H1 (cell line): ENCODE results near the gene PSMB3. TPM values are rescaled to one million over a fixed set of nuclear protein-coding genes. Genes with fewer than 3 reads are reported as not detected.

Source experiments
- CTCF ChIA-PET: fragments of 300-600 bp; sonication (Branson Sonifier 250); formaldehyde crosslinking; loops from one replicate; lab custom pipeline; 2021; ENCODE audit not compliant: partially characterized antibody; lab: Charles Lee
- POLR2A ChIA-PET: fragments of 300-600 bp; sonication (Branson Sonifier 250); formaldehyde crosslinking; loops from one replicate; lab custom pipeline; 2021; ENCODE audit warnings: inconsistent platforms; ENCODE audit not compliant: partially characterized antibody; lab: Charles Lee
- DNase-seq, 2 experiments: peaks; one replicate each; pipeline versions ENCODE4 v3.0.0 to v3.0.0-alpha.2; 2010 to 2022; ENCODE audit warnings: low spot score in 2 of 2, low read depth in 1 of 2, mixed read lengths in 1 of 2
- FAIRE-seq: peaks from 2 replicates; lab custom pipeline; 2011; peaks lifted over from hg19 to GRCh38; lab: Jason Lieb, UNC
- H2AFZ ChIP-seq: 2 replicates; pipeline ENCODE4 v1.8.1; 2012; ENCODE audit warnings: low read length, inconsistent platforms
- H2AK5ac ChIP-seq: 2 replicates; pipeline ENCODE4 v1.6.1; 2013; ENCODE audit warnings: low read depth, low read length
- H2BK120ac ChIP-seq: replicated peaks from 2 replicates; pipeline ENCODE3; 2013; ENCODE audit warnings: low read depth, low read length, inconsistent platforms
- H2BK12ac ChIP-seq: 2 replicates; pipeline ENCODE4 v1.6.1; 2013; ENCODE audit warnings: low read depth, low read length
- H2BK15ac ChIP-seq: 2 replicates; pipeline ENCODE4 v1.6.1; 2013; ENCODE audit warnings: low read length
- H2BK20ac ChIP-seq: 2 replicates; pipeline ENCODE4 v1.6.1; 2013; ENCODE audit warnings: low read length
- H2BK5ac ChIP-seq: 2 replicates; pipeline ENCODE4 v1.6.1; 2013; ENCODE audit warnings: low read depth, low read length
- H3K14ac ChIP-seq: 2 replicates; pipeline ENCODE4 v1.6.1; 2013; ENCODE audit warnings: inconsistent platforms; ENCODE audit not compliant: insufficient read length
- H3K18ac ChIP-seq: 2 replicates; pipeline ENCODE4 v1.6.1; 2013; ENCODE audit warnings: low read length; ENCODE audit errors: extremely low read depth
- H3K23ac ChIP-seq: 2 replicates; pipeline ENCODE4 v1.6.1; 2013; ENCODE audit warnings: inconsistent platforms; ENCODE audit not compliant: insufficient read length
- H3K23me2 ChIP-seq: 2 replicates; pipeline ENCODE4 v1.6.1; 2013; ENCODE audit warnings: low read depth, low read length
- H3K27ac ChIP-seq: 2 replicates; pipeline ENCODE4 v1.6.1; 2011; ENCODE audit warnings: low read depth, low read length, inconsistent platforms
- H3K27me3 ChIP-seq, 4 experiments: replicated peaks in 1 of 4; 1 replicate in 1 of 4; 2 replicates in 3 of 4; pipeline versions ENCODE4 v1.6.1 to v1.8.1; 2011 to 2013; ENCODE audit warnings: low read length in 3 of 4, mild to moderate bottlenecking in 3 of 4, inconsistent platforms in 2 of 4, mixed read lengths in 2 of 4, moderate library complexity in 1 of 4; ENCODE audit not compliant: control insufficient read depth in 3 of 4, insufficient read depth in 3 of 4; ENCODE audit errors: extremely low read depth in 1 of 4
- H3K36me3 ChIP-seq, 4 experiments: 2 replicates each; pipeline versions ENCODE4 v1.6.1 to v1.8.1; 2011 to 2013; ENCODE audit warnings: mild to moderate bottlenecking in 4 of 4, low read length in 3 of 4, moderate library complexity in 2 of 4, control low read depth in 1 of 4, inconsistent platforms in 1 of 4; ENCODE audit not compliant: insufficient read depth in 4 of 4, control insufficient read depth in 2 of 4
- H3K4ac ChIP-seq: replicated peaks from 2 replicates; pipeline ENCODE3; 2013; ENCODE audit warnings: low read length, low read depth, mixed read lengths, inconsistent platforms; ENCODE audit not compliant: insufficient read length
- H3K4me1 ChIP-seq, 4 experiments: replicated peaks in 1 of 4; 1 replicate in 1 of 4; 2 replicates in 3 of 4; pipeline versions ENCODE4 v1.6.1 to v1.8.1; 2011 to 2013; ENCODE audit warnings: low read length in 3 of 4, inconsistent platforms in 2 of 4, mixed read lengths in 1 of 4; ENCODE audit not compliant: insufficient read depth in 4 of 4, control insufficient read depth in 3 of 4
- H3K4me2 ChIP-seq, 2 experiments: 2 replicates each; pipeline versions ENCODE4 v1.6.1 to v1.8.1; 2011 to 2013; ENCODE audit warnings: low read depth in 2 of 2, low read length in 2 of 2, control low read depth in 1 of 2, inconsistent platforms in 1 of 2, mild to moderate bottlenecking in 1 of 2; ENCODE audit not compliant: insufficient read depth in 1 of 2
- H3K4me3 ChIP-seq, 4 experiments: fragments of 200-600, 300-600 bp in 1 of 4; sonication (generic), shearing (Covaris generic), sonication (Bioruptor Twin) in 1 of 4; 2 replicates each; pipeline versions ENCODE4 v1.5.1 to v1.8.1; 2011 to 2016; ENCODE audit warnings: low read length in 4 of 4, low read depth in 3 of 4, control low read depth in 2 of 4, inconsistent platforms in 2 of 4, mild to moderate bottlenecking in 2 of 4, mixed read lengths in 1 of 4, moderate library complexity in 1 of 4; ENCODE audit not compliant: insufficient read depth in 2 of 4; ENCODE audit errors: extremely low read depth in 1 of 4
- H3K56ac ChIP-seq: replicated peaks from 2 replicates; pipeline ENCODE3; 2013; ENCODE audit warnings: low read depth, mild to moderate bottlenecking, mixed read lengths, low read length, inconsistent platforms; ENCODE audit not compliant: insufficient read length
- H3K79me1 ChIP-seq: 2 replicates; pipeline ENCODE4 v1.6.1; 2013; ENCODE audit warnings: low read depth, low read length, control low read depth
- H3K79me2 ChIP-seq, 2 experiments: 2 replicates each; pipeline versions ENCODE4 v1.6.1 to v1.8.1; 2012 to 2013; ENCODE audit warnings: low read length in 2 of 2, mild to moderate bottlenecking in 2 of 2, inconsistent platforms in 1 of 2; ENCODE audit not compliant: insufficient read depth in 2 of 2, control insufficient read depth in 1 of 2
- H3K9ac ChIP-seq, 4 experiments: replicated peaks in 1 of 4; 1 replicate in 1 of 4; 2 replicates in 3 of 4; pipeline versions ENCODE4 v1.6.1 to v1.8.1; 2011 to 2013; ENCODE audit warnings: low read depth in 3 of 4, low read length in 3 of 4, control low read depth in 2 of 4, mild to moderate bottlenecking in 2 of 4, moderate library complexity in 2 of 4, inconsistent platforms in 1 of 4; ENCODE audit errors: extremely low read depth in 1 of 4
- H3K9me3 ChIP-seq, 2 experiments: 2 replicates each; pipeline versions ENCODE4 v1.6.1 to v1.8.1; 2012 to 2013; ENCODE audit warnings: mild to moderate bottlenecking in 2 of 2, moderate library complexity in 2 of 2, control low read depth in 1 of 2, inconsistent platforms in 1 of 2, low read depth in 1 of 2, low read length in 1 of 2, mixed read lengths in 1 of 2; ENCODE audit not compliant: insufficient read depth in 2 of 2
- H4K20me1 ChIP-seq, 2 experiments: replicated peaks in 1 of 2; 2 replicates each; pipeline versions ENCODE3 to v1.8.1; 2011 to 2013; ENCODE audit warnings: inconsistent platforms in 2 of 2, low read length in 2 of 2, mild to moderate bottlenecking in 1 of 2; ENCODE audit not compliant: insufficient read depth in 2 of 2, control insufficient read depth in 1 of 2
- H4K5ac ChIP-seq: 2 replicates; pipeline ENCODE4 v1.6.1; 2013; ENCODE audit warnings: low read length, low read depth, mixed read lengths, inconsistent platforms; ENCODE audit not compliant: insufficient read length
- H4K8ac ChIP-seq: 2 replicates; pipeline ENCODE4 v1.8.0; 2013; ENCODE audit warnings: mild to moderate bottlenecking, moderate library complexity, low read length, inconsistent platforms; ENCODE audit not compliant: insufficient read depth; ENCODE audit errors: extremely low read depth
- H4K91ac ChIP-seq: replicated peaks from 2 replicates; pipeline ENCODE3; 2013; ENCODE audit warnings: low read length, mixed read lengths, inconsistent platforms; ENCODE audit not compliant: insufficient read length
- EGR1 ChIP-seq: IDR thresholded peaks from 2 replicates; pipeline ENCODE4 v1.6.1; 2011; ENCODE audit warnings: low read depth, low read length, borderline replicate concordance
- GTF2F1 ChIP-seq: IDR thresholded peaks from 2 replicates; pipeline ENCODE4 v1.6.1; 2012; ENCODE audit warnings: low read depth, low read length, improper control_type of control experiment, borderline replicate concordance
- KDM5A ChIP-seq: fragments of 200-600 bp; IDR thresholded peaks from 2 replicates; pipeline ENCODE4 v1.7.1; 2012; ENCODE audit warnings: mild to moderate bottlenecking, low read length, inconsistent platforms, mixed read lengths
- MAFK ChIP-seq: IDR thresholded peaks from 2 replicates; pipeline ENCODE4 v1.6.1; 2012; ENCODE audit warnings: low read depth, mild to moderate bottlenecking, improper control_type of control experiment, low read length
- RFX5 ChIP-seq: IDR thresholded peaks from 2 replicates; pipeline ENCODE4 v1.6.1; 2011; ENCODE audit warnings: low read depth, low read length, improper control_type of control experiment, borderline replicate concordance
- SIX5 ChIP-seq: IDR thresholded peaks from 2 replicates; pipeline ENCODE4 v1.6.1; 2011; ENCODE audit warnings: mild to moderate bottlenecking, low read depth, low read length
- SRF ChIP-seq: IDR thresholded peaks from 2 replicates; pipeline ENCODE4 v1.6.1; 2011; ENCODE audit warnings: mild to moderate bottlenecking, low read depth, low read length, moderate library complexity
- WGBS, 2 experiments: shearing (Covaris generic) in 1 of 2; methylation state at CpG; one replicate each; pipeline versions ENCODE4 v1.1.6 to v1.1.7; 2013 to 2015; ENCODE audit warnings: low lambda C conversion rate in 2 of 2, mixed read lengths in 2 of 2, inconsistent platforms in 1 of 2, low coverage in 1 of 2, missing lambda C conversion rate in 1 of 2; ENCODE audit not compliant: insufficient replicate concordance in 2 of 2, insufficient coverage in 1 of 2, insufficient read length in 1 of 2; ENCODE audit errors: extremely low coverage in 1 of 2, missing lambda C conversion rate in 1 of 2; 5-methylcytosine and 5-hydroxymethylcytosine counted together
- polyA plus RNA-seq, 7 experiments: library from polyadenylated mRNA; depleted of rRNA in 3 of 7; stranded (reverse) in 5 of 7; unstranded in 2 of 7; fragments of >200 nt in 5 of 7; fragments of 200-250 nt in 2 of 7; gene quantifications; 1 replicate in 5 of 7; 2 replicates in 1 of 7; 4 replicates in 1 of 7; pipeline versions ENCODE4 v1.2.1 to v1.2.3, GENCODE V29; 2011 to 2013; ENCODE audit warnings: missing spikeins in 2 of 7, mixed read lengths in 2 of 7
- total RNA-seq: library from RNA; stranded (reverse); fragmentation: NEBNext Ultra II Directional; extraction: Animal tissue kit (Norgen Biotek cat#: 25700); gene quantifications from 2 replicates; pipeline ENCODE4 v1.2.1, GENCODE V29; 2021
- TF ChIP-seq, protein P1 (sequence below): IDR thresholded peaks from 2 replicates; pipeline ENCODE4 v1.6.1; 2012; ENCODE audit warnings: low read length, inconsistent platforms

The PSMB3 gene
- total and polyA plus RNA-seq, 2 of the 8 experiments (the other 6 are each of a cell fraction or from before 2014, with no cell fraction given) = 291 to 914 TPM

DNA sequence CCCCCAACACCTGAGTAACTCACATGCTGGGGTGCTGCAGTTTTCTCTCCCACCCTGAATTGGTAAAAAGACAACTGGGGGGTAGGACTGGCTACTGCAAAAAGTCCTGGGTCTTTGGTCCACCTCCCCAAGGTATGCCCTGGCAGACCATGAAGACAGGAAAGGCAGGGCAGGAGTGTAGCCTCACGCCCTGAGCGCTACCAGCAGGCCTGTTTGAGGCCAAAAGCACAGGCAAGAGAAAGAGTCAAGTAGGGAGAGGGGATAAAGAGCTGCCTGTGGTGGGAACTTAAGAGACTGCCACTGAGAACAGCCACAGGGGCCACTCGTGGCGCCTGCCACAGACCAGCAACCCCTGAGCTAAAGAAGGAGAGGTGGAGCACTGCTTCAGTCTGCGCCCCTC is 13.8 kb downstream of the PSMB3 start:
- Histone ChIP-seq H2BK5ac (no peak overlapping the region; the same call in 1 of the 2 replicates), H2AFZ (no peak overlapping the region), H4K20me1 (peaks cover 0 to 3% of the 10 kb centered on the region in 2 experiments), H3K27me3 (no peaks in the 10 kb centered on the region), H3K23ac (no peak overlapping the region), H3K79me1 (no peaks in the 10 kb centered on the region), H3K79me2 (no peaks in the 10 kb centered on the region), H4K8ac (no peak overlapping the region), H3K4me3 (no peak overlapping the region), H2BK15ac (no peak overlapping the region), H4K91ac (no peak overlapping the region), H4K5ac (no peak overlapping the region), H2AK5ac (no peak overlapping the region), H3K23me2 (no peaks in the 10 kb centered on the region), H3K9ac (no peak overlapping the region), H2BK120ac (no peak overlapping the region), H3K4ac (no peak overlapping the region), H3K14ac (no peak overlapping the region), H3K36me3 (peaks cover 27 to 48% (median 42%) of the 10 kb centered on the region in 4 experiments), H3K56ac (no peak overlapping the region), H3K27ac (no peak overlapping the region), H3K18ac (no peak overlapping the region), H2BK12ac (no peak overlapping the region), H3K4me2 (no peak overlapping the region), H3K9me3 (no peaks in the 10 kb centered on the region), H3K4me1 (no peaks in the 10 kb centered on the region), H2BK20ac (no peak overlapping the region)
- ChIA-PET POLR2A (interaction anchor here (1.5 to 1.7 kb wide), 3 partner anchors 8 to 17 kb away, joined by 4 to 10 read pairs (median 5); no protein-coding TSS in a partner anchor), CTCF (interaction anchor here (1.7 to 1.8 kb wide), 2 partner anchors 31 to 77 kb away, joined by 4 to 5 read pairs; no protein-coding TSS in a partner anchor)
- 80% methylated on average over 5 of the region's 5 CpGs; no CpG with 5 or more reads in 1 of the 2 experiments for WGBS, 2 experiments
- no peak for FAIRE-seq
- TF ChIP-seq GTF2F1 = no peak
- TF ChIP-seq MAFK = no peak
- TF ChIP-seq SRF = no peak
- TF ChIP-seq EGR1 = no peak
- TF ChIP-seq KDM5A = no peak
- TF ChIP-seq, protein P1, sequence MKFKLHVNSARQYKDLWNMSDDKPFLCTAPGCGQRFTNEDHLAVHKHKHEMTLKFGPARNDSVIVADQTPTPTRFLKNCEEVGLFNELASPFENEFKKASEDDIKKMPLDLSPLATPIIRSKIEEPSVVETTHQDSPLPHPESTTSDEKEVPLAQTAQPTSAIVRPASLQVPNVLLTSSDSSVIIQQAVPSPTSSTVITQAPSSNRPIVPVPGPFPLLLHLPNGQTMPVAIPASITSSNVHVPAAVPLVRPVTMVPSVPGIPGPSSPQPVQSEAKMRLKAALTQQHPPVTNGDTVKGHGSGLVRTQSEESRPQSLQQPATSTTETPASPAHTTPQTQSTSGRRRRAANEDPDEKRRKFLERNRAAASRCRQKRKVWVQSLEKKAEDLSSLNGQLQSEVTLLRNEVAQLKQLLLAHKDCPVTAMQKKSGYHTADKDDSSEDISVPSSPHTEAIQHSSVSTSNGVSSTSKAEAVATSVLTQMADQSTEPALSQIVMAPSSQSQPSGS = no peak
- TF ChIP-seq RFX5 = no peak
- no peak for TF ChIP-seq SIX5
- DNase-seq = no peak
